ENCODE measurements around the gene PARP11. TPM values are rescaled to one million over a fixed set of nuclear protein-coding genes. Genes with fewer than 3 reads are reported as not detected.
A peak's percentile ranks its signal among the peaks of the same experiment; 100 is the strongest.
"Not testable (repeated sequence)": the region's sequence is repeated elsewhere in the genome, so short reads cannot be mapped to it uniquely, and the experiment has no call there.

The PARP11 gene
- polyA plus RNA-seq, 1 donor from 2014 or later: 8.3 TPM

- peaks cover 0 to 12% (median 3%) of the 10 kb centered on the region in 3 donors for H3K9me3 Mint-ChIP-seq
- H3K27me3 Mint-ChIP-seq: no peaks in the 10 kb centered on the region
- peaks cover 22% of the 10 kb centered on the region for H3K36me3 Mint-ChIP-seq
- H3K4me3 Mint-ChIP-seq: peak overlapping the region in 1 of 4 donors; percentile 49
- H3K27ac Mint-ChIP-seq: no peak overlapping the region
- H3K4me1 Mint-ChIP-seq: peaks cover 7 to 14% (median 10%) of the 10 kb centered on the region in 3 donors
These were observed 9.4 kb downstream of the PARP11 start for GRCh38 chr12:3863756-3864155.

GRCh38 chr12:3842517-3842916 is 30.7 kb downstream of the PARP11 start:
- H3K27me3 Mint-ChIP-seq: no peaks in the 10 kb centered on the region
- H3K4me1 Mint-ChIP-seq: peaks cover 20 to 36% (median 27%) of the 10 kb centered on the region in 3 donors
- H3K27ac Mint-ChIP-seq: no peak overlapping the region
- H3K36me3 Mint-ChIP-seq: peaks cover 2% of the 10 kb centered on the region
- no peak overlapping the region for H3K4me3 Mint-ChIP-seq
- H3K9me3 Mint-ChIP-seq: peaks cover 0 to 5% (median 3%) of the 10 kb centered on the region in 3 donors

GRCh38 chr12:3841783-3842182 is 31.4 kb downstream of the PARP11 start:
- Mint-ChIP-seq H3K4me1 (peaks cover 26 to 38% (median 34%) of the 10 kb centered on the region in 3 donors), H3K36me3 (peaks cover 6% of the 10 kb centered on the region), H3K9me3 (no peaks in the 10 kb centered on the region), H3K27me3 (no peaks in the 10 kb centered on the region), H3K27ac (peak overlapping the region in 1 of 3 donors; percentile 36), H3K4me3 (no peak overlapping the region)

- not testable (repeated sequence) for H3K9me3 Mint-ChIP-seq, H3K27me3 Mint-ChIP-seq, H3K36me3 Mint-ChIP-seq, H3K27ac Mint-ChIP-seq, H3K4me3 Mint-ChIP-seq
- peaks cover 34 to 46% (median 43%) of the 10 kb centered on the region in 3 donors for H3K4me1 Mint-ChIP-seq
These were observed 32.4 kb downstream of the PARP11 start for GRCh38 chr12:3840833-3841232.

GRCh38 chr12:3839745-3840144 is 33.5 kb downstream of the PARP11 start:
- not testable (repeated sequence) for H3K9me3 Mint-ChIP-seq, H3K36me3 Mint-ChIP-seq, H3K27ac Mint-ChIP-seq, H3K27me3 Mint-ChIP-seq
- peaks cover 36 to 46% (median 42%) of the 10 kb centered on the region in 3 donors for H3K4me1 Mint-ChIP-seq
- peak overlapping the region; percentile 5 to 68 (median 60) for H3K4me3 Mint-ChIP-seq

DNA sequence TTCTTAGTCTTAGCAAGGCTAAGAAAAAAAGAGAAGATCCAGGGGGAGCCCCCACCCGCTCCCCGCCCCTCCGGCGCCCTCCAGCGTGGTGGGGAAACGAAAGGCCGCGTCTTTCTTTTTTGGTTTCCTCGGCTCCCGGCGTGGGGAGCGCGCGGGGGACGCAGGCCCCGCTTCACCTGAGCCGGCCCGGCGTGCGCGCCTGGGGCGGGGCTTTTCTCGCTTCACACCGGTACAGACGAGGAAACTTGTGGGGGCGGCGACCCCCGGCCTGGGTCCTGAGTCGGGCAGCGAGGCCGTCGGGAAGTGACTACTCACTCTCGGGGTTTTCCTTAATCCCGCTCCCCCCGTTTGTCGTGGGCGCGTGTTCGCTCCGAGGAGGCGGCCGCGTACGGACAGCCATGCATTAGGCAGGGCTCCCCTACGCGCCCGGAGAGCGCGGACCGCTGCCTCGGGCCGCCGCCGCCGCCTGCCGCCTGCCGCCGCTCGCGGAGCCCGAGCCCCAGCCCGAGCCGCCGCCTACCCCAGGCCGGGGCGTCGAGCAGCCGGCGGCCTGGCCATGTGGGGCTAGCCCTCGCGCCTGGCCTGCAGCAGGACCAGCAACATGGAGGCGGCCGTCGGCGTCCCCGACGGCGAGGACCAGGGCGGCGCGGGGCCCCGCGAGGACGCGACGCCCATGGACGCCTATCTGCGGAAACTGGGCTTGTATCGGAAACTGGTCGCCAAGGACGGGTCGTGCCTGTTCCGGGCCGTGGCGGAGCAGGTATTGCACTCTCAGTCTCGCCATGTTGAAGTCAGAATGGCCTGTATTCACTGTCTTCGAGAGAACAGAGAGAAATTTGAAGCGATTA is 34.3 kb downstream of the PARP11 start:
- not testable (repeated sequence) for H3K27ac Mint-ChIP-seq, H3K27me3 Mint-ChIP-seq, H3K36me3 Mint-ChIP-seq, H3K9me3 Mint-ChIP-seq
- Mint-ChIP-seq H3K4me1 (peaks cover 34 to 43% (median 36%) of the 10 kb centered on the region in 3 donors), H3K4me3 (peak overlapping the region; percentile 71 to 92 (median 83))

DNA sequence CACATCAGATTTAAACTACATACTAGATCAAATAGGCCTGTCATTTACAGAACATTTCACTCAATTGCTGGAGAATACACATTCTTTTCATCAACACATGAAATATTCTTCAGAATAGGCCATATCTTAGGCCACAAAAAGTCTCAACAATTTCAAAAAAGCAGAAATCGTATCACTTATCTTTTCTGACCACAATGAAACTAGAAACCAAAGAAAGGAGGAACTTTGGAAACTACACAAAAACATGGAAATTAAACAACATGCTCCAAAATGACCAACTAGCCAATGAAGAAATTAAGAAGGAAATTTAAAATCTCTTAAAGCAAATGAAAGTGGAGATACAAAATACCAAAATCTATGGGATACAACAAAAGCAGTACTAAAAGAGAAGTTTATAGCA is 35.1 kb downstream of the PARP11 start:
- Mint-ChIP-seq H3K36me3 (peaks cover 6% of the 10 kb centered on the region), H3K9me3 (no peaks in the 10 kb centered on the region), H3K27ac (peak overlapping the region in 1 of 3 donors; percentile 72), H3K4me1 (peaks cover 27 to 36% (median 28%) of the 10 kb centered on the region in 3 donors), H3K27me3 (peaks cover 1% of the 10 kb centered on the region), H3K4me3 (peak overlapping the region; percentile 71 to 92 (median 83))

DNA sequence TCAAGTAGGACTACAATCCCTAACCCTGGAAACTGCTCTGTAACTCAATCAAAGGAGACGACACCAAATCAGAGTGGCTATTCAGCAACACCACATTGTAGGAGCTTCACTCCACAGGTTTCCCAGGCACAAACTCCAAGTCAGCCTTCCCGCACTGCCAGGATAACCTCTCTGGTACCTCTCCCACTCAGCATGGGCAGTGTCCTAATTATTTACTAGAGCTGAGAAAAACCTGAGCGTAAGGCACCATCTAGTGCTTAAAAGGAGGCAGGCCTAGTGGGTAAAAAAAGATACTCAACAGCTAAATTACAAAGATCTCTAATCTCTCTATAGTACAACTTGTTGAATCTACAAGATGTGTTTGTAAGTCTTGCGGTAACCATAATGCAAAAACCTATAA is 36.1 kb downstream of the PARP11 start:
- Mint-ChIP-seq H3K4me3 (peak overlapping the region; percentile 5 to 92 (median 71)), H3K27me3 (peaks cover 1% of the 10 kb centered on the region), H3K4me1 (peaks cover 27 to 36% (median 28%) of the 10 kb centered on the region in 3 donors), H3K36me3 (peaks cover 3% of the 10 kb centered on the region), H3K27ac (peak overlapping the region in 1 of 3 donors; percentile 1), H3K9me3 (no peaks in the 10 kb centered on the region)

DNA sequence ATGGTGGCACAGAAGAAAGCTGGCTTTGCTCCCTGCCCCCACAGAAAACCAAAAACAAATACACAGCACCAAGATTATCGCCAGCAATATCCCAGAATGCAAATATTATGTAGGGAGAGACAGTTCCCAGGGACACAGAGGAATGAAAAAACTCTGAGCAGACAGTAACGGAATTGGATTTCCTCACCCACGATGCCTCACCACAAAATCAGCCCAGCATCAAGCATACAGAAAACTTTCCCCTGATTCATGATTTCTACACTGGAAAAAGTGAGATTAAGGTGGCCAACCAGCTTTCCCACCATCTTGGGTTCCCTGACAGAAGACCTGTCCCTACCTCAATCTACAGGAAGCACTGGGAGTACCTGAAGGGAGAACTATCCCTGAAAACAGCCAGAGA is 36.6 kb downstream of the PARP11 start:
- H3K4me3 Mint-ChIP-seq: peak overlapping the region in 1 of 4 donors; percentile 65
- no peaks in the 10 kb centered on the region for H3K9me3 Mint-ChIP-seq
- peaks cover 27 to 36% (median 28%) of the 10 kb centered on the region in 3 donors for H3K4me1 Mint-ChIP-seq
- H3K27me3 Mint-ChIP-seq: peaks cover 1% of the 10 kb centered on the region
- H3K36me3 Mint-ChIP-seq: peaks cover 3% of the 10 kb centered on the region
- no peak overlapping the region for H3K27ac Mint-ChIP-seq

DNA sequence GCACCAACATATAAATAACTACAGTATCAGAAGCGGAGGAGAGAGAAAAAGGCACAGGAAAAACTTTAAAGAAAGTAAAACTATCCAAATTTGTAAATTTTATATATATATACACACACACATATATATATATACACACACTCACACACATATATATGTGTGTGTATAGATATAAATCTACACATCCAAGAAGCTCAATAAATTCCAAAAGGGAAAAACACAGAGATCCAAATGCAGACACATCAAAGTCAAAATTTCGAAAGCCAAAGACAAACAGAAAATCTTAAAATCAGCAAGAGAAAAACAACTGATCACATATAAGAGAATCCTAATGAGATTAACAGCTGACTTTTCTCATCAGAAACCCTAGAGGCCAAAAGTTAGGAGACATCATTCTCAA is 37.3 kb downstream of the PARP11 start:
- H3K9me3 Mint-ChIP-seq: no peaks in the 10 kb centered on the region
- peaks cover 3% of the 10 kb centered on the region for H3K36me3 Mint-ChIP-seq
- peak overlapping the region in 2 of 4 donors; percentile 3 to 44 for H3K4me3 Mint-ChIP-seq
- peaks cover 1% of the 10 kb centered on the region for H3K27me3 Mint-ChIP-seq
- H3K4me1 Mint-ChIP-seq: peaks cover 27 to 36% (median 28%) of the 10 kb centered on the region in 3 donors
- H3K27ac Mint-ChIP-seq: no peak overlapping the region

- no peak overlapping the region for H3K4me3 Mint-ChIP-seq
- H3K36me3 Mint-ChIP-seq: peaks cover 3% of the 10 kb centered on the region
- no peak overlapping the region for H3K27ac Mint-ChIP-seq
- H3K27me3 Mint-ChIP-seq: peaks cover 1% of the 10 kb centered on the region
- peaks cover 27 to 28% (median 28%) of the 10 kb centered on the region in 3 donors for H3K4me1 Mint-ChIP-seq
- H3K9me3 Mint-ChIP-seq: no peaks in the 10 kb centered on the region
These were observed 38.4 kb downstream of the PARP11 start for GRCh38 chr12:3834774-3835173.

- no peak overlapping the region for H3K4me3 Mint-ChIP-seq
- H3K4me1 Mint-ChIP-seq: peaks cover 27 to 30% (median 28%) of the 10 kb centered on the region in 3 donors
- no peak overlapping the region for H3K27ac Mint-ChIP-seq
- peaks cover 1% of the 10 kb centered on the region for H3K27me3 Mint-ChIP-seq
- peaks cover 3% of the 10 kb centered on the region for H3K36me3 Mint-ChIP-seq
- no peaks in the 10 kb centered on the region for H3K9me3 Mint-ChIP-seq
These were observed 39.4 kb downstream of the PARP11 start for GRCh38 chr12:3833670-3834310.

DNA sequence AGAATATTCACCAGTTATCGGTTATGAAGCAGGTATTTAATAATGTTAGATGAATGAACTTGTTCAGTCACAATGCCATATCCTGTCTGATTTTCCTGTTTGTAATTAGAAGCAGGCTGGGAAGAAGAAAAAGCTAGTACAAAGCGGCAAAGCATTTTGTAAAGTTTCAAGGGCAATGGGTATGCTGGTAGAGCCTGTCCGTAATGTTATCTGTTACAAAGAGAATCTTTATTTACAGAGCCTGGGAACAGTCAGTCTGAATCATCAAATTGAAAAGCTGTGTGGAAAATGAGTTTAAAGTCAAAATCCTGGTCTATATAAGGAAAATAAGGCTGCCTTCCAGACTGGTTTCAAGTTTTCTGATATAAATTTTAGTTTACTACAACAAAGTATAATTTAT is 40.5 kb downstream of the PARP11 start:
- Mint-ChIP-seq H3K4me1 (peaks cover 18 to 22% (median 20%) of the 10 kb centered on the region in 3 donors), H3K9me3 (no peaks in the 10 kb centered on the region), H3K27me3 (peaks cover 1% of the 10 kb centered on the region), H3K4me3 (no peak overlapping the region), H3K27ac (no peak overlapping the region), H3K36me3 (peaks cover 3% of the 10 kb centered on the region)

DNA sequence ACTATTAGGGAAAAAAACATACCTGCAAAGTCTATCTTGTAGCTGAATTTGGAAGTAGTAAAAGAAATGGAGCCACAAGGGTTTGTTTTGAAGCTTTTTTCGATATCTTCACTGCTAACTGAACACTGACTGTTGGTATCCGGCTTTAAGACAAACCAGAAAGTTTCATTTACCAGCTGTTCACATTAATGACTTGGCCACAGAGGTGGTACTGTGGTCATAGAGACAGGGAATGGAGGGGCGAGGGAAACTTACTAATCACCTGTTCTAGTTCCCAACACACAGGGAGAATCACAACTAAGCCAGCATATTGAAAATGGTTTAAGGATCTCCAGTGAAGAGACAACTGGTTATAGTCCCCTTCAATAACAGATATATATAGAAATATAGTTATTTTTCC is 44.3 kb downstream of the PARP11 start:
- Mint-ChIP-seq H3K4me3 (no peak overlapping the region), H3K36me3 (peaks cover 2% of the 10 kb centered on the region), H3K4me1 (peaks cover 0 to 3% (median 0%) of the 10 kb centered on the region in 3 donors), H3K27ac (no peak overlapping the region), H3K9me3 (no peaks in the 10 kb centered on the region), H3K27me3 (no peaks in the 10 kb centered on the region)

DNA sequence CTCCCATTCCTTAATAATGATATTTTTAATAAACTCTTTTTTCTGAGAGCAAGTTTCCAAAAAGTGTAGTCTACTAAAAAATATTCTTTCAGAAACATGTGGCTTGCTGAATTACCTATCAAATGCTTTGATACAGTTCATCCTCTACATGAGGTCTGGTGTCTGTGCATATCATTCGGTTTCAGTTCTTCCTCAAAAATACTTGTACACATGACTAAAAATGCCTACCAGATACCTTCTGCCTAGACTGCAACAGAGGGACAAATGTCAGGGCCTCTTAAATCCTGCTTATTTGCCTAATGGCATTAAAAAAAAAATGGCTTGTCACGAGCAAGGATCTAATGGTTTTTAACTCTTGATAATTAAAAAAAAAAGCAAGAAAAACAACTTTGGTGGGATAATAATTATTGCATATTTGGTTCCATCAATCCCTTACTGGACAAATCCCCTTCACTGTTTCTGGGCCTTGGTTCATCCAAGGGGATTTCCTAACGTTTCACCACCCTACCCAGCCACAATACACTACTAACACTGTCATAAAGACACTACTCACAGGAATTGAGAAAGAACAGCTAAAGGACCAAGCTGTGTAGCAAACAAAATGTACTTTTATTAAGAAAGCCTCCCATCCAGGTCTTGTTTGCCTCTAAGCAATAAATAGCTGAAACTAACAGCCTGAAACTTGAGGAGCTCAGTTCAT is 45.7 kb downstream of the PARP11 start:
- Mint-ChIP-seq H3K36me3 (peaks cover 2% of the 10 kb centered on the region), H3K27ac (no peak overlapping the region), H3K4me3 (no peak overlapping the region), H3K4me1 (peaks cover 0 to 3% (median 0%) of the 10 kb centered on the region in 3 donors), H3K27me3 (no peaks in the 10 kb centered on the region), H3K9me3 (no peaks in the 10 kb centered on the region)
